ENCODE results near the gene MC1R. TPM values are rescaled to one million over a fixed set of nuclear protein-coding genes. Genes with fewer than 3 reads are reported as not detected.

Gene MC1R
- total and polyA plus RNA-seq, 2 of the 4 experiments (the other 2 are of a cell fraction), result 3.8 to 9.5 TPM

DNA sequence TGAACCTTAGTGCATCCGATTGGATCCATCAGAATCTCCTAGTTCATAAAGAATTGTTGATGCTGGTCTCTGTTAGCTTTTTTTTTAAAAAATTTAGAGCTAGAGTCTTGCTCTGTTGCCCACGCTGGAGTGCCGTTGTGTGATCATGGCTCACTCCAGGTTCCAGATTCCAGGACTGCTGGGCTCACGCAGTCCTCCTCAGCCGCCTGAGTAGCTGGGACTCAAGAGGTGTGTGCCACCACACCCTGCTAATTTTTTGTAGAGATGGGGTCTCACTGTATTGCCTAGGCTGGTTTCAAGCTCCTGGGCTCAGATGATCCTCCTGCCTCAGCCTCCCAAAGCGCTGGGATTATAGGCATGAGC lies 37.3 kb upstream of the MC1R start:
- Histone ChIP-seq H3K9me1 (ENCODE audit: insufficient read depth, low read length) (peaks cover 12% of the 10 kb centered on the region; the same call in 1 of the 2 replicates), H4K20me1 (ENCODE audit: insufficient read depth, low read length) (peaks cover 84% of the 10 kb centered on the region), H2BK15ac (ENCODE audit: low read depth, low read length) (no peak overlapping the region), H4K91ac (ENCODE audit: insufficient read depth, low read depth, low read length) (no peak overlapping the region), H2BK20ac (ENCODE audit: low read depth, low read length) (no peak overlapping the region), H3K4me1 (ENCODE audit: control insufficient read depth, insufficient read depth, low read length) (peaks cover 2% of the 10 kb centered on the region; the same call in 1 of the 2 replicates), H3K9ac (ENCODE audit: low read depth, low read length) (no peak overlapping the region), H4K5ac (ENCODE audit: low read depth, low read length) (no peak overlapping the region), H3K23ac (ENCODE audit: low read depth, low read length) (no peak overlapping the region), H3K4me2 (ENCODE audit: low read depth, low read length) (no peak overlapping the region), H2BK5ac (ENCODE audit: low read depth, low read length, poor library complexity, severe bottlenecking) (no peak overlapping the region), H3K4me3 (ENCODE audit: insufficient read depth, low read depth, low read length) (no peak overlapping the region), H3K27me3 (ENCODE audit: control insufficient read depth, insufficient read depth, low read length) (no peaks in the 10 kb centered on the region), H3K27ac (ENCODE audit: insufficient read depth, low read length) (no peak overlapping the region), H2AFZ (replicated peaks; ENCODE audit: low read length, poor library complexity) (no peak overlapping the region), H3K36me3 (ENCODE audit: control insufficient read depth, insufficient read depth, low read length) (peaks cover 53% of the 10 kb centered on the region), H2AK5ac (ENCODE audit: low read depth, low read length) (no peak overlapping the region), H2AK9ac (replicated peaks; ENCODE audit: low read depth, low read length, poor library complexity) (no peak overlapping the region), H2BK120ac (ENCODE audit: low read depth, low read length) (no peak overlapping the region), H3K9me3 (ENCODE audit: control insufficient read depth, insufficient read depth, low read length) (no peaks in the 10 kb centered on the region), H3K56ac (ENCODE audit: extremely low read depth, insufficient read depth, low read length) (no peak overlapping the region), H3K14ac (replicated peaks; ENCODE audit: low read depth, low read length) (no peak overlapping the region), H3K4ac (ENCODE audit: low read depth, low read length) (no peak overlapping the region), H4K8ac (ENCODE audit: low read depth in 2 of 2, low read length in 2 of 2) (no peak overlapping the region), H3K79me1 (ENCODE audit: low read depth in 1 of 2, low read length in 2 of 2) (peaks cover 37 to 65% of the 10 kb centered on the region in 2 experiments), H3K18ac (ENCODE audit: low read depth, low read length) (no peak overlapping the region)
- ChIA-PET CTCF (no interaction called here), POLR2A (ENCODE audit: unreplicated experiment) (no interaction called here)
- in situ Hi-C loops (cut with MboI; ENCODE audit: low sequenced_read_pairs) (no loop called here), dilution Hi-C loops (cut with HindIII; ENCODE audit: low sequenced_read_pairs, unreplicated experiment) (no loop called here), intact Hi-C loops (cut with micrococcal nuclease) (no loop called here)
- no TSS peak for BruUV-seq (replicated peaks)
- ATAC-seq (ENCODE audit: low read depth) (no peak), DNase-seq (no peak)
- 100% methylated on average over 3 of the region's 6 CpGs; no CpG with 5 or more reads in 1 of the 2 experiments for WGBS, 2 experiments (ENCODE audit: extremely low coverage in 2 of 2, insufficient read length in 1 of 2)
- TF ChIP-seq CHD1 (IDR thresholded peaks at IDR 0.05; ENCODE audit: low read depth, low read length), result no peak
- no peak for TF ChIP-seq FOS (IDR thresholded peaks at IDR 0.05; ENCODE audit: low read depth, low read length)
- TF ChIP-seq SMC3 (IDR thresholded peaks at IDR 0.05; ENCODE audit: low read depth, low read length), result no peak
- TF ChIP-seq RFX5 (IDR thresholded peaks at IDR 0.05; ENCODE audit: low read depth, low read length), result no peak
- no peak for TF ChIP-seq NFE2L2 (IDR thresholded peaks at IDR 0.05; ENCODE audit: low read depth, low read length)
- no peak for TF ChIP-seq RCOR1 (IDR thresholded peaks at IDR 0.05; ENCODE audit: insufficient replicate concordance, low read length)
- TF ChIP-seq, protein P1, sequence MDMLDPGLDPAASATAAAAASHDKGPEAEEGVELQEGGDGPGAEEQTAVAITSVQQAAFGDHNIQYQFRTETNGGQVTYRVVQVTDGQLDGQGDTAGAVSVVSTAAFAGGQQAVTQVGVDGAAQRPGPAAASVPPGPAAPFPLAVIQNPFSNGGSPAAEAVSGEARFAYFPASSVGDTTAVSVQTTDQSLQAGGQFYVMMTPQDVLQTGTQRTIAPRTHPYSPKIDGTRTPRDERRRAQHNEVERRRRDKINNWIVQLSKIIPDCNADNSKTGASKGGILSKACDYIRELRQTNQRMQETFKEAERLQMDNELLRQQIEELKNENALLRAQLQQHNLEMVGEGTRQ (IDR thresholded peaks at IDR 0.05; ENCODE audit: low read depth, low read length), result no peak
- TF ChIP-seq CTCF (conservative IDR thresholded peaks at IDR 0.05; ENCODE audit: low read depth, low read length), result no peak
- TF ChIP-seq CEBPB (IDR thresholded peaks at IDR 0.05; ENCODE audit: low read depth, low read length), result no peak
- TF ChIP-seq, protein P2, sequence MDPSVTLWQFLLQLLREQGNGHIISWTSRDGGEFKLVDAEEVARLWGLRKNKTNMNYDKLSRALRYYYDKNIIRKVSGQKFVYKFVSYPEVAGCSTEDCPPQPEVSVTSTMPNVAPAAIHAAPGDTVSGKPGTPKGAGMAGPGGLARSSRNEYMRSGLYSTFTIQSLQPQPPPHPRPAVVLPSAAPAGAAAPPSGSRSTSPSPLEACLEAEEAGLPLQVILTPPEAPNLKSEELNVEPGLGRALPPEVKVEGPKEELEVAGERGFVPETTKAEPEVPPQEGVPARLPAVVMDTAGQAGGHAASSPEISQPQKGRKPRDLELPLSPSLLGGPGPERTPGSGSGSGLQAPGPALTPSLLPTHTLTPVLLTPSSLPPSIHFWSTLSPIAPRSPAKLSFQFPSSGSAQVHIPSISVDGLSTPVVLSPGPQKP (IDR thresholded peaks at IDR 0.05; ENCODE audit: borderline replicate concordance, low read depth, low read length), result no peak
- no peak for TF ChIP-seq RAD21 (IDR thresholded peaks at IDR 0.05; ENCODE audit: low read length)
- no peak for TF ChIP-seq BHLHE40 (IDR thresholded peaks at IDR 0.05; ENCODE audit: low read depth, low read length)
- no peak for TF ChIP-seq POLR2A (IDR thresholded peaks at IDR 0.05; ENCODE audit: low read depth, low read length)

Measured in IMR-90 (cell line).